Activated T-helper 17 cell treated with anti-CD3 and anti-CD28 coated beads, Interleukin-2, amount 50 U/mL, for 72 hours (primary cell): ENCODE measurements around the gene ICAM1. TPM values are rescaled to one million over a fixed set of nuclear protein-coding genes. Genes with fewer than 3 reads are reported as not detected.
A peak's percentile ranks its signal among the peaks of the same experiment; 100 is the strongest.

Experiments used
- ATAC-seq: fragments of 150-1000 bp; cut with Tn5 transposase; replicated peaks from 2 replicates; pipeline ENCODE4 v1.10.0; 2021; ENCODE audit warnings: mild to moderate bottlenecking, moderate library complexity
- H3K27ac Mint-ChIP-seq: one replicate; pipeline ENCODE4 v1.8.0; 2022; ENCODE audit warnings: mixed read lengths
- H3K27me3 Mint-ChIP-seq: one replicate; pipeline ENCODE4 v1.8.0; 2022; ENCODE audit warnings: mixed read lengths
- H3K36me3 Mint-ChIP-seq: one replicate; pipeline ENCODE4 v1.8.0; 2022; ENCODE audit warnings: low read depth, mild to moderate bottlenecking, mixed read lengths
- H3K4me1 Mint-ChIP-seq: one replicate; pipeline ENCODE4 v1.8.0; 2022; ENCODE audit warnings: mixed read lengths
- H3K4me3 Mint-ChIP-seq: one replicate; pipeline ENCODE4 v1.8.0; 2022; ENCODE audit warnings: mild to moderate bottlenecking, mixed read lengths
- H3K9me3 Mint-ChIP-seq: one replicate; pipeline ENCODE4 v1.8.0; 2022; ENCODE audit warnings: mixed read lengths
- total RNA-seq, 2 donors: library from RNA; stranded (reverse); gene quantifications; one replicate each; pipeline ENCODE4 v1.2.3, GENCODE V29; 2022

ICAM1 gene
- total RNA-seq, 2 donors from 2014 or later: 47.8 to 88.5 TPM

DNA sequence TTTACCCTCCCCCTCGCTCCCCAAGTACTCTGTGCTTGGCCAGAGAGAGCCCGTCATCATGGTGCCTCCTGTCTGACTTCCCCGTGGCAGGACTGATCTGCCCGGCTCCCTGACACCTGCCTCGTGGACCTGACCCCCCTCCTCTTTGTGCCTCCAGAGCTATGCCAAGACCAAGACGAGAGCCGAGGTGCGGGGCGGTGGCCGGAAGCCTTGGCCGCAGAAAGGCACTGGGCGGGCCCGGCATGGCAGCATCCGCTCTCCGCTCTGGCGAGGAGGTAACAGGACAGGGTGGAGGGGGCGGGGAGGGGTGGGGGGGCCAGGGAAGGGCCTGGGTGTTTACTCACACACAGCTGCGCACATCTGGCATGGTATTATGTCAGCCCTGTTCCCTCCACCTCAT, 14.4 kb upstream of the ICAM1 start:
- no peak overlapping the region for H3K4me3 Mint-ChIP-seq

DNA sequence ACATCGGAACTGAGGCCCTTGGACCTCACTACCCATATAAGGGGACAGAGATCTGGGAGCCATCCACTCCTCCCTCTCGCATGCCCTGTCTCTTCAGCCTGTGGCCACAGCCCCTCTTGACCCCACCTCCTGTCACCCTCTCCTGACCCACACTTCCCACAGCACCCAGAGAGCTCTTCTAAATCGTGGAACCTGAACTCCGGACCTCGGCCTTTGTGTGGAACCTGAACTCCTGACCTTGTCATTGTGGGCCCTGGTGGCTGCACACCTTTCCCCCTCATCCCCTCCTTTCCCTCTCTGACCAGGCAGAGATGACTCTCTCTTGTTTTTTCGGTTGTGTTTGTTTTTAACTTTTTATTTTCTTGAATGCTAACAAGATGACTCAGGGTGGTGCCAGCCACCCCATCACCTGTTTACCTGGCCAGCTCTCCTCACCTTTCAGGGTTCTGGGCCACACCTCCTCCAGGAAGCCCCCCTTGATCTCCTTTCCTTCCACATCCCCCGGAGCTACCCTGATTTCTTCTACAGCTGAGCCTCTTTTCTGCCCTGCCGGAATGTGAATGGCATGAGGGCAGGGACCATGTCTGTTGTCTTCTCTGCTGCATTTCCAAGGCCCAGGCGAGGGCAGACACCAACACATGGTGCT, 13.8 kb upstream of the ICAM1 start:
- peaks cover 77% of the 10 kb centered on the region for H3K36me3 Mint-ChIP-seq
- no peak for ATAC-seq
- H3K9me3 Mint-ChIP-seq: no peaks in the 10 kb centered on the region
- H3K4me1 Mint-ChIP-seq: peaks cover 13% of the 10 kb centered on the region
- no peaks in the 10 kb centered on the region for H3K27me3 Mint-ChIP-seq
- H3K27ac Mint-ChIP-seq: peak overlapping the region; percentile 27
- H3K4me3 Mint-ChIP-seq: no peak overlapping the region

More for the DNA sequence above, 14.4 kb upstream of the ICAM1 start:
- ATAC-seq: no peak
- Mint-ChIP-seq H3K9me3 (no peaks in the 10 kb centered on the region), H3K27me3 (no peaks in the 10 kb centered on the region), H3K36me3 (peaks cover 82% of the 10 kb centered on the region), H3K4me1 (peaks cover 13% of the 10 kb centered on the region), H3K27ac (no peak overlapping the region)

DNA sequence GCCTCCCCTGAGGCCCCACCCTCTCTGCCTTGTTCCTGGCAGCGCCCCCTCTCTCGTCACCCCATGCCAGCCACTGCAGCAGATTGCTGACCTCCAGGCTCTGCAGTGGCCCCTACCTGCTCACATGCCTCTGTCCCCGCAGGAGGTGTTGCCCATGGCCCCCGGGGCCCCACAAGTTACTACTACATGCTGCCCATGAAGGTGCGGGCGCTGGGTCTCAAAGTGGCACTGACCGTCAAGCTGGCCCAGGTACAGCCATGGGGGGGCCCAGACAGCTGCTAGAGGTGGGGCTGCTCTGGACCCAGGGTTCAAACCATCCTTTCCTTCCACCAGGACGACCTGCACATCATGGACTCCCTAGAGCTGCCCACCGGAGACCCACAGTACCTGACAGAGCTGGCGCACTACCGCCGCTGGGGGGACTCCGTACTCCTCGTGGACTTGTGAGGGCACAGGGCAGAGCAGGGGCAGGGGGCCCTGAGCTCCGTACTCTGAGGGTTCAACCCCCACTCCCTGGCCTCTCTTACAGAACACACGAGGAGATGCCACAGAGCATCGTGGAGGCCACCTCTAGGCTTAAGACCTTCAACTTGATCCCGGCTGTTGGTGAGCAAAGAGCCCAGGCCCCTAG, 12.7 kb upstream of the ICAM1 start:
- H3K4me3 Mint-ChIP-seq: no peak overlapping the region
- no peak overlapping the region for H3K27ac Mint-ChIP-seq
- no peak for ATAC-seq
- H3K9me3 Mint-ChIP-seq: no peaks in the 10 kb centered on the region
- peaks cover 68% of the 10 kb centered on the region for H3K36me3 Mint-ChIP-seq
- no peaks in the 10 kb centered on the region for H3K27me3 Mint-ChIP-seq
- H3K4me1 Mint-ChIP-seq: peaks cover 13% of the 10 kb centered on the region

DNA sequence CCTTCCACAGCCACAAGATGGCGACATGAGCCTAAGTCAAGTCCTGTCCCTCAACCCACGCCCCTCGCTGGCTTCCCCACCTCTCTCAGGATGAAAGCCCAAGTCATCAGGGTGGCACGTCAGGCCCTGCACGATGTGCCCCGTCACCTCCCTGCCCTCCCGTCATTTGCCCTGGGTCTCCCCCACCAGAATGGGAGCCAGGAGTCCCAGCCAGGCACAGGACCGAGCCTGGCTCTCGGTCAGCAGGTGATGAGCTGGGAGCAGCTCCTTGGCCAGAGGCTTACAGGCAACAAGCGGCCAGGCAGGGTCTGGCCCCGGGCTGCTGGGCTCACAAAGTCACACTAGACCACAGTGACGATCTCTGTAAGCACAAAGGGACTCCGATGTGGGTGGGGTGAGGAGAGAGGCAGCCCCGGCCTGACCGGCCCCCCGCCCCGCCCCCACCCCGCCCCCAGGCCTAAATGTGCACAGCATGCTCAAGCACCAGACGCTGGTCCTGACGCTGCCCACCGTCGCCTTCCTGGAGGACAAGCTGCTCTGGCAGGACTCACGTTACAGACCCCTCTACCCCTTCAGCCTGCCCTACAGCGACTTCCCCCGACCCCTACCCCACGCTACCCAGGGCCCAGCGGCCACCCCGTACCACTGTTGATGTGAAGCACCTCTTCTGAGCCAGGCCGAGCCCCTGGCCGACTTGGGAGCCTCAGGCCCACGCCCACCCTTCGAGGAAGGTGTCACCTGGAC, 11.6 kb upstream of the ICAM1 start:
- ATAC-seq: peak; percentile 80
- H3K27ac Mint-ChIP-seq: peak overlapping the region; percentile 94
- peak overlapping the region; percentile 84 for H3K4me3 Mint-ChIP-seq

DNA sequence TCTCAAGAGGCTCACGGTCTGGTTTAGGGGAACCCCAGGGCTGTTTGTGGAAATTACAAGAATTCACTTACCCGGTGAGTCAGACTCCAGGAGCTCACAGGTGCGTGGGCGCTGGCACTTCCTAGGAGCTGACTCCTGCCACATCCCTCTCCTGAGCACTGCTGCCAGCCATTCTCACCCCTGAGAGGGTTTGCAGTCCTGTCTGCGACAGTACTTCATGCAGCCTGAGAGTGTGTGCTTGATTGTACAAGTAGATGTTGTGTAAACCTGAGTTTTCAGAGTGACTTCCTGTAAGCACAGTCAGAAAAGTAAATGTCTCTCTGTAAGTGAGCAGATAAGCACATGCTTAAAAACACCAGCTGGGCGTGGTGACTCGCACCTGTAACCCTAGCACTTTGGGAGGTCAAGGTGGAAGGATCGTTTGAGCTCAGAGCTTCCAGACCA, 10.8 kb upstream of the ICAM1 start:
- Mint-ChIP-seq H3K27me3 (no peaks in the 10 kb centered on the region), H3K9me3 (no peaks in the 10 kb centered on the region), H3K36me3 (peaks cover 48% of the 10 kb centered on the region), H3K4me1 (peaks cover 5% of the 10 kb centered on the region), H3K4me3 (peak overlapping the region; percentile 84), H3K27ac (peak overlapping the region; percentile 94)
- ATAC-seq: peak; percentile 85

More for the DNA sequence above, 11.6 kb upstream of the ICAM1 start:
- H3K27me3 Mint-ChIP-seq: no peaks in the 10 kb centered on the region
- peaks cover 5% of the 10 kb centered on the region for H3K4me1 Mint-ChIP-seq
- no peaks in the 10 kb centered on the region for H3K9me3 Mint-ChIP-seq
- peaks cover 57% of the 10 kb centered on the region for H3K36me3 Mint-ChIP-seq

DNA sequence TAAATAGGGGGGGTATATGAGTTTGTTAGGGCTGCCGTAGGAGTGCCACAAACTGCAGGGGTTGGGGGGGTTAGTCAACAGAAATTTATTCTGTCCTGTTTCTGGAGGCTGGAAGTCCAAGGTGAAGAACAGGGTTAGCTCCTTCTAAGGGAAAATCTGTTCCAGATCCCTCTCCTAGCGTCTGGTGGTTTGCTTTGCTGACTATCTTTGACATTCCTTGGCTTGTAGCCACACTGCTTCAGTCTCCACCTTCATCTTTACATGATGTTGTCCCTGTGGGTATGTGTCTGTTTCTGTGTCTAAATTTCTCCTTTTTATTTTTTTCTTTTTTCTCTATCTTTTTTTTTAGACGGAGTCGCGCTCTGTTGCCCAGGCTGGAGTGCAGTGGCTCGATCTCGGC, 8.1 kb upstream of the ICAM1 start:
- Mint-ChIP-seq H3K27me3 (no peaks in the 10 kb centered on the region), H3K4me3 (no peak overlapping the region), H3K27ac (no peak overlapping the region), H3K9me3 (no peaks in the 10 kb centered on the region), H3K36me3 (peaks cover 22% of the 10 kb centered on the region), H3K4me1 (peaks cover 5% of the 10 kb centered on the region)
- no peak for ATAC-seq

DNA sequence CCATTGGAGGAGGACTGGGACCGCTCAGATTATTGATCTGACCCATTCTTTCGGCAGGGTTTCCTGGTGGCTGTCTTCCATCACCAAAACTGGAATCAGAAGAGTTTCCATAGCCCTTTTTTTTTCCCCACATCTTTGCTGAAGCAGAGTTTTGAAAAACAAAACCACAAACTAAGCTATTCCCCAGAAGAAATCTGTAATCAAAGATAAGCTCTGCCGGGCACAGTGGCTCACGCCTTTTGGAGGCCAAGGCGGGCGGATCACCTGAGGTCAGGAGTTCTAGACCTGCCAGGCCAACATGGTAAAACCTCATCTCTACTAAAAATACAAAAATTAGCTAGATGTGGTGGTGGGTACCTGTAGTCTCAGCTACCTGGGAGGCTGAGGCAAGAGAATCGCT, 4.2 kb upstream of the ICAM1 start:
- Mint-ChIP-seq H3K4me3 (no peak overlapping the region), H3K27ac (no peak overlapping the region), H3K4me1 (no peaks in the 10 kb centered on the region), H3K27me3 (no peaks in the 10 kb centered on the region), H3K9me3 (no peaks in the 10 kb centered on the region), H3K36me3 (peaks cover 19% of the 10 kb centered on the region)
- ATAC-seq: no peak

DNA sequence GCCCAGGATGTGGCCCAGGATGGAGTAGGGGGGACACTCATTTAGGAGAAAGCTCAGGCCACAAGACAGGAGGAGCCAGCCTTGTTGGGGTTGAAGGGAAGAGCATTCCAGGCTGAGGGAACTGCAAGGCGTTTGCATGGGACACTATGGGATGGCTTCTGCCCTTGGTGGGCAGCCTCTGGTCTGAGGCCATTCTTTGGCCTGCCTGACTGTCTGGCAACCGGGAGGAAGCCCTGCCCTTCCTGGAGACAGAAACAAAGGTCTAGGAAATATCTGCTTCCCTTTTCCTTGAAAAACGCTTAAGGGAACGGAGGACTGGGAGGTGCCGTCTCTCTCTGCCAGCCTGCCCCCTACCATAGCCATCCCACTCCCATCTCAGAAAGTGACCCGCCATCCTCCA, 2.8 kb upstream of the ICAM1 start:
- no peak overlapping the region for H3K4me3 Mint-ChIP-seq
- no peaks in the 10 kb centered on the region for H3K4me1 Mint-ChIP-seq
- no peak for ATAC-seq
- H3K9me3 Mint-ChIP-seq: no peaks in the 10 kb centered on the region
- peaks cover 33% of the 10 kb centered on the region for H3K36me3 Mint-ChIP-seq
- H3K27ac Mint-ChIP-seq: no peak overlapping the region
- no peaks in the 10 kb centered on the region for H3K27me3 Mint-ChIP-seq

DNA sequence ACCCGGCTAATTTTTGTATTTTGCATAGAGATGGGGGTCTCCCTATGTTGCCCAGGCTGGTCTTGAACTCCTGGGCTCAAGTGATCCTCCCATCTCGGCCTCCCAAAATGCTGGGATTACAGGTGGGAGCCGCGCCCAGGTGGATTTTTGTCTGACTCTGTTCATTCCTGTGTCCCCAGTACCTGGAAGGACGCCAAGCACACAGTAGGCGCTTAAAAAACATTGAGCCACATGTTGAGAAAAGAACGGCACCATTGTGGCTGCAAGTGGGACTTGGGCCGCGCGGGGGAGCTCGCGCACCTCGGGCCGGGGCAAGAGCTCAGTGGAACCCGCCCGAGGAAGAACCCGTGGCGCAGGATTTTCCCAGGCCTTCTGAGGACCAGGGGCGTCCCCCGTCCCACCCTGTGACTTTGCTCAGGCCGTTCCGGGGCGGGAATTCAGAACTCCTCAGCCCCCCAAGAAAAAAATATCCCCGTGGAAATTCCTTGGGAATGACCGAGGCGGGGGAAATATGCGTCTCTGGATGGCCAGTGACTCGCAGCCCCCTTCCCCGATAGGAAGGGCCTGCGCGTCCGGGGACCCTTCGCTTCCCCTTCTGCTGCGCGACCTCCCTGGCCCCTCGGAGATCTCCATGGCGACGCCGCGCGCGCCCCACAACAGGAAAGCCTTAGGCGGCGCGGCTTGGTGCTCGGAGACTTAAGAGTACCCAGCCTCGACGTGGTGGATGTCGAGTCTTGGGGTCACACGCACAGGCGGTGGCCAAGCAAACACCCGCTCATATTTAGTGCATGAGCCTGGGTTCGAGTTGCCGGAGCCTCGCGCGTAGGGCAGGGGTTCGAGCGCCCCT, 1.4 kb upstream of the ICAM1 start:
- Mint-ChIP-seq H3K9me3 (no peaks in the 10 kb centered on the region), H3K4me3 (peak overlapping the region; percentile 89), H3K4me1 (peaks cover 7% of the 10 kb centered on the region), H3K27ac (peak overlapping the region; percentile 89), H3K27me3 (no peaks in the 10 kb centered on the region), H3K36me3 (peaks cover 48% of the 10 kb centered on the region)
- peak; percentile 64 for ATAC-seq

DNA sequence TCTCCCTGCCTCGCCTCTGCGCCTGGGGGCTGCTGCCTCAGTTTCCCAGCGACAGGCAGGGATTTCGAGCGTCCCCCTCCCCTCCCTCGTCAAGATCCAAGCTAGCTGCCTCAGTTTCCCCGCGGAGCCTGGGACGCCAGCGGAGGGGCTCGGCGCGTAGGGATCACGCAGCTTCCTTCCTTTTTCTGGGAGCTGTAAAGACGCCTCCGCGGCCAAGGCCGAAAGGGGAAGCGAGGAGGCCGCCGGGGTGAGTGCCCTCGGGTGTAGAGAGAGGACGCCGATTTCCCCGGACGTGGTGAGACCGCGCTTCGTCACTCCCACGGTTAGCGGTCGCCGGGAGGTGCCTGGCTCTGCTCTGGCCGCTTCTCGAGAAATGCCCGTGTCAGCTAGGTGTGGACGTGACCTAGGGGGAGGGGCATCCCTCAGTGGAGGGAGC, 722 bp upstream of the ICAM1 start:
- Mint-ChIP-seq H3K4me1 (peaks cover 10% of the 10 kb centered on the region), H3K27ac (peak overlapping the region; percentile 89), H3K27me3 (no peaks in the 10 kb centered on the region), H3K36me3 (peaks cover 54% of the 10 kb centered on the region), H3K9me3 (no peaks in the 10 kb centered on the region), H3K4me3 (peak overlapping the region; percentile 89)
- peak; percentile 86 for ATAC-seq

DNA sequence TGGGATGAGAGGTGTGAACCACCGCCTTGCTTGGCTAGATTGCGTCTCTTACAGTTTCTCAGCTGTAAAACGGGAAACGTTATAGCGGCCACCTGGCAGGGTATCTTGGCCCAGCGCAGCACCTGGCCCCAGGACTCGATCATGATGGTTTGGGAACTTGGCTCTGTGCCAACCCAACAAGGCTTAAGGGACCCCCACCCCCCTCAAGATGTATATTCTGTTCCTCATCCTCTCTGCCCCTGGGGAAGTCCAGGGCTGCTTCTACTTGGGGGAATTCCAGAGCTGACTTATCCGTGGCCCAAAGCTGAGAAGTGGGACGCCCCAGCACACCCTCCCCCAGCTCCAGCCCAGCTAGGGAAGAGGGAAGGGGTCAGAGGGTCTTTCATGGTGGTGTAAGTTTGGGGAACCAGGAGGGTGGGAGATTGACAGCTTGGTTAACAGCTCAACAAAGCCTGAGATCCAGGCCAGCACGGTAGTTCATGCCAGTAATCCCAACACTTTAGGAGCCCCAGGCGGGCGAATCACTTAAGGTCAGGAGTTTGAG, 695 bp downstream of the ICAM1 start:
- Mint-ChIP-seq H3K4me1 (peaks cover 10% of the 10 kb centered on the region), H3K27me3 (no peaks in the 10 kb centered on the region)
- peak; percentile 20 for ATAC-seq

DNA sequence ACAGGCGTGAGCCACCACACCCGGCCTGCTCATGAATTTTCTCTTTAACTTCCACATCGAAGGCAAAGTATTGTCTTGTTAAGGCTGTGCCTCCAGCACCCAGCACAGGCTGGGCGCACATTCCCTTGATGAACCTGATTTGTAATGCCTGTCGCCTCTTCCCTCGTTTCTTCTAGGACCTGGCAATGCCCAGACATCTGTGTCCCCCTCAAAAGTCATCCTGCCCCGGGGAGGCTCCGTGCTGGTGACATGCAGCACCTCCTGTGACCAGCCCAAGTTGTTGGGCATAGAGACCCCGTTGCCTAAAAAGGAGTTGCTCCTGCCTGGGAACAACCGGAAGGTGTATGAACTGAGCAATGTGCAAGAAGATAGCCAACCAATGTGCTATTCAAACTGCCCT, 3.7 kb downstream of the ICAM1 start:
- peak overlapping the region; percentile 89 for H3K4me3 Mint-ChIP-seq
- peaks cover 98% of the 10 kb centered on the region for H3K36me3 Mint-ChIP-seq
- H3K27ac Mint-ChIP-seq: peak overlapping the region; percentile 53
- H3K9me3 Mint-ChIP-seq: no peaks in the 10 kb centered on the region
- peaks cover 16% of the 10 kb centered on the region for H3K4me1 Mint-ChIP-seq
- no peaks in the 10 kb centered on the region for H3K27me3 Mint-ChIP-seq
- no peak for ATAC-seq

More for the DNA sequence above, 695 bp downstream of the ICAM1 start:
- Mint-ChIP-seq H3K27ac (peak overlapping the region; percentile 89), H3K36me3 (peaks cover 68% of the 10 kb centered on the region), H3K9me3 (no peaks in the 10 kb centered on the region), H3K4me3 (peak overlapping the region; percentile 89)

DNA sequence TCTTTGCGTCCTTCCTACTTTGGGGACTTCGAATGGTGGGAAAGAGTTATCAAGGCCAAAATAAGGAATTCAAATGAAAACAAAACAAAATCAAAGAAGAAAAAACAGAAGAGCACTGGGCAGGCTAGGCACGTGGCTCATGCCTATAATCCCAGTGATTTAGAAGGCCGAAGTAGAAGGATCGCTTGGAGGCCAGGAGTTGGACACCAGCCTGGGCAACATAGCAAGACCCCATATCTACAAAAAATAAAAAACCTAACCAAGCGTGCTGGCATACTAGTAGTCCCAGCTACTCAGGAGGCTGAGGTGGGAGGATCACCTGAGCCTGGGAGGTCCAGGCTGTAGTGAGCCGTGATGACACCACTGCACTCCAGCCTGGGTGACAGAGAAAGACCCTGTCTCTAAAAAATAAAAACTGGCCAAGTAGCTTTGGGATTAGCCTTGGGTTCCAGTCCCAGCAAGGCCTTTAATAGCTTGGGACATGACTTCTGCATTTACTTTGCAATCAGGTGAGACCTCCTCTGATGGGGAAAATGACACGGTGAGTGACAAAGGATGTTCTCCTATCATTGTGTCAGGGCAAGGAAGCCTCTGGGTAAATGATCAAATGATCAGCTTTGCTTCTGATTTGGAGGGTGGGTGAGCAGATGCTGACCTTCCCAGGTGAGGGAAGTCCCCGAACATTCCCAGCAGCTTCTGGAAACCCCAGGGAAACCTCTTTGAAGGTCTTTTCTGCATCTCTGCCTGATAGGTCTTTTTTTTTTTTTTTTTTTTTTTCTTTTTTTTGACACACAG, 7.1 kb downstream of the ICAM1 start:
- peaks cover 21% of the 10 kb centered on the region for H3K4me1 Mint-ChIP-seq
- no peak overlapping the region for H3K27ac Mint-ChIP-seq
- no peak overlapping the region for H3K4me3 Mint-ChIP-seq
- no peak for ATAC-seq
- H3K9me3 Mint-ChIP-seq: no peaks in the 10 kb centered on the region
- peaks cover 100% of the 10 kb centered on the region for H3K36me3 Mint-ChIP-seq
- no peaks in the 10 kb centered on the region for H3K27me3 Mint-ChIP-seq
